Measurements from ENCODE around the gene CRY1.
"Not testable (repeated sequence)": the region's sequence is repeated elsewhere in the genome, so short reads cannot be mapped to it uniquely, and the experiment has no call there.

CRY1 gene

DNA sequence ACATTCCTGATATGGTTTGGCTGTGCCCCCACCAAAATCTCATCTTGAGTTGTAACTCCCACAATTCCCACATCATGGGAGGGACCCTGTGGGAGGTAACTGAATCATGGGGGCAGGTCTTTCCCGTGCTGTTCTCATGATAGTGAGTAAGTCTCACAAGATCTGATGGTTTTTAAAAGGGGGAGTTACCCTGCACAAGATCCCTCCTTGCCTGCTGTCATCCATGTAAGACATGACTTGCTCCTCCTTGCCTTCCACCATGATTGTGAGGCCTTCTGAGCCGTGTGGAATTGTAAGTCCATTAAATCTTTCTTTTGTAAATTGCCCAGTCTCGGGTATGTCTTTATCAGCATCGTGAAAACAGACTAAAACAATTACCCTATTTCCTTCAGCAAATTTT lies 90.7 kb downstream of the CRY1 start:
- not testable (repeated sequence) for DNase-seq (ENCODE audit: low read depth)

DNA sequence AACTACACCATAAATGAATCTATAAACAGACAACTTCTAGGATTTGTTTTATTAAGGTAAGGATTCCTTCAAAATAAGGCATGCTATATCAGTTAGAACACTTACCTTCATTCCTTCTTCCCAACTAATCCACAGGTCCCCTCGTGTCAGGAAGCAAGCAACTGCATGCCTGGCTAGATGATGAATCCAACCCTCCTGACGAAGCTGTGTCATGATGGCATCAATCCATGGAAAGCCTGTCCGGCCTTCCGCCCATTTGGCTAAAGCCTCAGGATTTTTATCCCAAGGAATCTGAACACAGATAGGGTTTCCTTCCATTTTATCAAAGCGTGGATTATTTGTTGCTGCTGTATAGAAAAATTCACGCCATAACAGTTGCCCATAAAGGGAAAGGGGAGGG lies 93.9 kb downstream of the CRY1 start:
- DNase-seq (ENCODE audit: low read depth): no peak

DNA sequence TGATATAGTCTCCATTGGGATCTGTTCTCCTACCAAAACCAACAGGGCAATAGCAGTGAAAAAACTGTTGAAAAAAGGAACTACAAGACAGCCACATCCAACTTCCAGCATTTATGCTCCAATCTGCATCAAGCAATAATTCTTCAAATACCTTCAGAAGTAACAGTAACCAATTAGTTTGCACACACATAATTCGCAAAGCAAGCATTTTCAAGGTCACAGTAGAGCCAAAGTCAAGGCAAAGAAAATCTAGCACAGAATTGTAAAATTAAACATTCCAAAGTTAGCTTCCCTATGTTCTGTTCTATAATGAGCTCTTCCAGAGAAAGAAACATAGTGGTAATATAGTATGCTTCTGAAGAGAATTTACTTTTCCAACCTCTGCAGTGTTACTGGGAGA lies 95.4 kb downstream of the CRY1 start:
- no peak for DNase-seq (ENCODE audit: low read depth)

DNA sequence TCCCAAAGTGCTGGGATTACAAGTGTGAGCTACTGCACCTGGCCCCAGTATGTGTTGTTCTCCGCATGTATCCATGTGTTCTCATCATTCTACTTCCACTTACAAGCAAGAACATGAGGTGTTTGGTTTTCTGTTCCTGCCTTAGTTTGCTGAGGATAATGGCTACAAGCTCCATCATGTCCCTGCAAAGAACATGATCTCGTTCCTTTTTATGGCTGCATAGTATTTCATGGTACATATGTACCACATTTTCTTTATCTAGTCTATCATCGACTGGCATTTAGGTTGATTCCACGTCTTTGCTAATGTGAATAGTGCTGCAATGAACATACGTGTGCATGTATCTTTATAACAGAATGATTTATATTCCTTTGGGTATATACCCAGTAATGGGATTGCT lies 97.2 kb downstream of the CRY1 start:
- DNase-seq (ENCODE audit: low read depth): not testable (repeated sequence)

DNA sequence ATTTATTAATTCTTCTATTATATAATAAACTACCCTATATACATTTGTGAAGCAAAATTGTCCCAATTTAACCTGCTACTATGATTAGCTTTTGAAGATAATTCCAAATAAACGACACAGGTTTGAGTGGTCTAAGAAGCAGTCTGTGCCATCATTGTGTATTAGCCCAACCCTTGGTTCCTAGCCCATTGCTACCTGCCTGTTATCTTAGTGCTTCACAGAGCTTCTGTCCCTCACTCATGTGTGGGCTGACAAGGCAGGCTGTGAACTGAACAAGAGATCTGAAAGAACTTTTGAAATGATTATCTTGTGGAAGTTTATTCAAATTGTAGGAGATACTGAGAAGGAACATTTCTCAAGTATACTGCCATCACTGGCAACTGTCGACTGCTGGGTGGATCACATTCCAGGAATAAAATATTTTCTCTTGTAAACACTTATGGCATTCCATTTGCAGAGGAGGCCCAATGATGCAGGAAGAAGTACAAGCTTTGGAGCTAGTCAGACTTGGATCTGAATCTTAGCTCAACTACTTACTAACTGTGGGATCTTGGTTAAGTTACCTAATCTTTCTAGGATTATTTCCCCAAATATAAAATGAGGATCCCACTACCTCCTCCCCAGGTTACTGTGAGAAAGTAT lies 98.6 kb downstream of the CRY1 start:
- DNase-seq (ENCODE audit: low read depth): no peak

DNA sequence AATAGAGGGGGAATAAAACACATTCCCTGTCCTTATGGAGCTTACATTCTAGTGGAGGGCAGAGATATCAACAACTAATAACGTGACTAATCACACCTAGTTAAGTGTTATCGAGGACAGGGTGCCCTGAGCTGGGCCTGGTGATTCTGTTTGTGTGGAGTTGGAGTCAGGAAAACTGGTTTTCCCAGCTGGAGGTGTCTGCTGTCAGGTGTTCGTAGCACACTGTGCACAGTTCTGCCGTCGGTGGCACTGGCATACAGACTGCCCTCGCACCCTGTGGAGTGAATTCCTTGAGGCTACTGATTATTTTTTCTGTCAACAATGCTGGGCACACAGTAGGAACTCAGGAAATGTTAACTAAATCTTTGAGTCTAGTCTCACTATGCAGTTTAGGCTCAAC lies 105.5 kb downstream of the CRY1 start:
- no peak for DNase-seq (ENCODE audit: low read depth)

DNA sequence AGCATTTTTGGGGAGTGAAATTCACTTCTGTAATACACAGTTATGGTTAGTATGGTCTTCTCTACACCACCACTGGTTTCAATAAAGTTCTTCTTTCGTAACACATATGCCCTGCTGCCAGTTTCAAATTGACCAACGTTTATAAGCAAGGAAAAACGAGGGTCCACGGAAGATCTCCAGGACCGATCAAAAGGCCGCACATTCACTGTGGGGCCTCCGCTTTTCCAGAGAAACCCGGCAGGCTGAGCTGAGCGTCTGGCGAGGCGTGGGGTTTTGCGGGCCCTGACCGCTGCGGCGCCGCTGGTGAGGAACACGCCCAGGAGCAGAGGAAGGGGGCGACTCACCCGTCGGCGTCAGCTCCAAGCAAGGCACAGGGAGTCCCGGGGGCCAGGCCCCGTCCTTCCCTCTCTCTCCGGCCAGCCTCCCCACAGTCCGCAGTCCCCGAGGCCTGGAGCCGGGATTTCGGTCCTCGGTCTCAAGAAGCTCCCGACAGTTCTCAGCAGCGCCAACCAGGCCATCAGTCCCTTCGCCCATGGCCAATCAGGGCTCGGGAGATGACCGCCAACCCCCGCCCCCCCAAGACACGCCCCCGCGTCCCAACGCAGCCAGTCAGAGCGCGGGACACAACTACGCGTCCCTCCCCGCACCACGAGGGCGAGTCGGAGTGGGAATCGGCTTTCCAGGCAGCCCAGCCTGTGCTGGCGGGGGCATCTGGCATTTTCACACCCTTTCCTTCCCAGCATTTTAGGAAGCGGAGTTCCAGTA lies 106.5 kb downstream of the CRY1 start, which contains the start of gene MTERF2:
TSS of gene MTERF2 (minus strand) at position 522 of the 765 bp plus-strand sequence. CDS start 8,432 bp downstream, outside the sequence.
- DNase-seq (ENCODE audit: low read depth): peak; percentile 44

DNA sequence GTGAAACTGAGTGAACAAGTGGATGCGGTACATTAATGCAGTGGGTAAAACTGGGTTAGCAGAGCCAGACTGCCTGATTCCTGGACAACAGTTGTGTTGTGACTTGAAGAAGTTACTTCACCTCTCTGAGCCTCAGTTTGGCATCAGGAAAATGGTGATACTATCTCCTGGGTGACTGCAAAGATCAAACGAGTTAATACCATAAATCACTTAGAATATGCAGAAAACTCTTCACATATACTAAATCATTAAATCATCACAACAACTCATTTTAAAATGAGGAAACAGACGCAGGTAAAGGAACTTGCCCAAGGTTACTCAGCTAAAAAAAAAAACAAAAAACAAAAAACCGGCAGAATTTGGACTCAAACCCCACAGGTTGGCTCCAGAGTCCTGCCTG lies 107.2 kb downstream of the CRY1 start:
- no peak for DNase-seq (ENCODE audit: low read depth)

DNA sequence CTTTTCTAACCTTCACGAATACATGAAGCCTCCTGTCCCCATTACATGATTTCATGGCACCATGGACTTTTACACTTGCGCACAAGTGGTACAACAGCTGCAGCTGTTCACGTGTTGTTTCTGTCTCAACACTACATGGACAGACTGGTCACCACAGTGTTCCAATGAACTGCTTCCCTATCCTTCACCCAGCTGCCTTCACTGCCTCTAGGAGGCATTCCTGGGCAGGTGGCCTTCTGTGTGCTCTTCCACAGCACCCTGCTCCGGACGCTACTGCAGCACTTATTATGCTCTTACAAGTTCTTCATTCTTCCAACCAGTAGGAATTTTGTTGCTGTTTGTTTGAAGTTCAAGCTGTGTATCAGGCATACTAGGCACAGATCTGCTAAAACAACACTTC lies 107.9 kb downstream of the CRY1 start:
- DNase-seq (ENCODE audit: low read depth): no peak

DNA sequence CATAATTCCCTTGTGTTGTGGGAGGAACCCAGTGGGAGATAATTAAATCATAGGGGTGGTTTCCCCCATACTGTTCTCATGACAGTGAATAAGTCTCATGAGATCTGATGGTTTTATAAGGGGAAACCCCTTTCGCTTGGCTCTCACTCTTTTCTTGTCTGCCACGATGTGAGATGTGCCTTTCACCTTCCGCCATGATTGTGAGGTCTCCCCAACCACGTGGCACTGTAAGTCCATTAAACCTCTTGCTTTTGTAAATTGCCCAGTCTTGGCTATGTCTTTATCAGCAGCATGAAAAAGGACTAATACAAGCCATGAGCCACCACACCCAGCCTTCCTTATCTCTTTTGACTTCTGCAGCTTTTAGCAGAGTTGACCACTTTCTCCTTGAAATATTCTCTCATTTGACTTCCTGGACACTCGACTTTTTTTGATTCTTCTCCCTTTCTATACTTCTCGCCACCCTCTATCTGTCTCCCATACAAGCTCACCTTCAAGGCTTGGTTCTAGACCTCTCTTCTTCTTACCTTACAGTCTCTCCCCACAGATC lies 108.7 kb downstream of the CRY1 start:
- no peak for DNase-seq (ENCODE audit: low read depth)

DNA sequence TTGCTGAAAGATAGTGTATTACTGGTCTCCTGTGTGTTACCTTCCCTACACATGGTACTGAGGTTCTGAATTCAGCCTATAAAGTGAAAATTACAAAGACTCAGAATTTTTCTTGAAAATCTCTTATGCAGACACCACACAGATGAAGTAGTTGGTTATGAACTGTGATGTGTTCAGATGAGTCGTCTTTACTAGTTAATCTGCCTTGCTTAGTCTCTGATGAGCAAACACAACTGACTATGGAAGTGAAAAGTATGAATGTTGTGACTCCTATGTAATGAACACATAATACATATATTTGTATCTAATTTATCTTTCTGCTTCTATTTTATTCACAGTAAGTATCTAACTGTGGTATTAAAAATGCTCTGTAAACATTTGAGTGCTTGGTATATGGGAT lies 111.1 kb downstream of the CRY1 start:
- DNase-seq (ENCODE audit: low read depth): no peak

DNA sequence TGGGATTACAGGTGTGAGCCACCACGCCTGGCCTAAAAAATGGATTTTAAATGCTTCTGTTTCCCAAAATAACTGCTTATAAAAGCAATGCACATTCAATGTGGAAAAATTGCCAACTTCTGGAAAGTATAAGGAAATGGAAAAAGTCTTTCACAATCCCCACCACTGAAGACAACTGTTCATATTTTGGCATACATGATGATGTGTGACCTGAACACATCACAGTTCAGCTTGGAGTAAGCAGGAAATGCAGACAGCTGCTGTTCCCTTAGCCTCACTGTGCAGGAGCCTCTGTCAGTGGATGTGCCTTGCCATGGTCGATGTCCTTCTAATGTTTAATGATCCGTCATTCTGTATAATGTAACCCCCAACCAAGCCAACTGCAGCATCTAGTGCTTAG lies 111.6 kb downstream of the CRY1 start:
- DNase-seq (ENCODE audit: low read depth): no peak

DNA sequence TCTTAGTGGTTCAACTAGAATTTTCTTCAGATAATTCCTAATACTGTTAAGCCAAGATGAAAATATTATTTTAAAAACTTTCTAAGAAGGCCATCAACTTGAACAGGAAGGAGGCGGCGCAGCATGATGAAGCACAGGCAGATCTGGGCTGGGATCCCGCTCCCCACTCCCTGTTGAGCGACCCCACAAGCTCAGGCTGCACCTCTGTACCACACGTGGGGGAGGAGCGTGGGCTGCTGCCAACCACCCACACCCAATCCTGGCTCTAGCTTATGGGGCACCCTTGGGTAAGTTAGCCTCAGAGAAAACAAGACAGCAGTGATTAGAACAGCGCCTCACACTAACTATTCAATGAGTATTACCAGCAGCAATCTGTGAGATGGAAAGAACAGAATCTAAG lies 112.4 kb downstream of the CRY1 start:
- DNase-seq (ENCODE audit: low read depth): no peak

DNA sequence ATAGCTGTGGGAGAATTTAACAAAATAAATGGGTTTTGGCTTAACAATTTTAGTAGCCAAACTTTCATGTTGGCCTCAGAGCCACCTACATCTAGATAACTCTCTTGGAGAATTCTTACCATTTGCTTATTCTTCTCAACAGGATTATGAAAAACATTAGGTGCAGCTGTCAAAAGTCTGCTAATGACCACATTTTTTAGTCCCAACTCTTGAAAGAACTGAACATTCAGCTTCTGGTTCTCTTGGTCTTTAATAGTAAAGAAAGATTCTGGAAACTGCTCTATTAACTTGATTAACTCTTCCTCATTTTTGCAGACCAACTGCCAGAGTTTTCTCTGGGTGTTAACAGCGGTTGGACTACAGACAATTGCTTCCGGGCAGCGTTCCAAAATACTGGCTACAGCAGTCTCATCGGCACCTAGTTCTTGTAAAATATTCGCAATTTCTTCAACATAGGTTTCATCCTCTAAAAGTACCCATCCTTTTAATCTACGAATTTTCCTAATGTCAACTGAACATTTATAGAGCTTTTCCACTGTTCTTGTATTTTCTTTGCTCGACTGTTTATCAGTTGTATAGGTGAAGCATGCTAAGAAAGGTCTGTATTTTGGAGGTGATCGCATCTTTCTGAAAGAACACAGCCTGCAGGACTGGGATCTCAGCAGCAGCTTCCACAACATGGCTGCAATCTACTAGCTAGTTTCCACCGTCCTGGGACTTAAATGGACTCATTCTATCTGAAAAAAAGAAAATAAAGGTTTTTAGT lies 115.1 kb downstream of the CRY1 start:
- no peak for DNase-seq (ENCODE audit: low read depth)

DNA sequence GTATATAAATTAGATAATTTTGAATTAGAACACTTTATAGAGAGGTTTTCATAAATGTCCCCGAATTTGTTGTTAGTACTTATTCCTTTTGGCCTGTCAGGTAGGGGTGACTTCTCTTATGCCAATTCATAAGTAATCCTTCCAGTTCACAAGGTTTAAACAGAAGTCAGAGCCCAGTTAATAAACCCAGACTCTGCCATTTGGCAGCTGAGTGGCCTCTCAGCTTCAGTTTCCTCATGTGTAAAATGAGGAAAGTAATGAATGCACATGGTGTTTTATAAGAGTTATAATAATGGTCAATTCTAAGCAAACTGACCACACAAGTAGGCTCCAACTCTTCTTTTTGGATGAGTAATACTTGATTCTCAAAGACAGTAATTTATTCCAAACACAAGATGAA lies 116.7 kb downstream of the CRY1 start:
- no peak for DNase-seq (ENCODE audit: low read depth)

DNA sequence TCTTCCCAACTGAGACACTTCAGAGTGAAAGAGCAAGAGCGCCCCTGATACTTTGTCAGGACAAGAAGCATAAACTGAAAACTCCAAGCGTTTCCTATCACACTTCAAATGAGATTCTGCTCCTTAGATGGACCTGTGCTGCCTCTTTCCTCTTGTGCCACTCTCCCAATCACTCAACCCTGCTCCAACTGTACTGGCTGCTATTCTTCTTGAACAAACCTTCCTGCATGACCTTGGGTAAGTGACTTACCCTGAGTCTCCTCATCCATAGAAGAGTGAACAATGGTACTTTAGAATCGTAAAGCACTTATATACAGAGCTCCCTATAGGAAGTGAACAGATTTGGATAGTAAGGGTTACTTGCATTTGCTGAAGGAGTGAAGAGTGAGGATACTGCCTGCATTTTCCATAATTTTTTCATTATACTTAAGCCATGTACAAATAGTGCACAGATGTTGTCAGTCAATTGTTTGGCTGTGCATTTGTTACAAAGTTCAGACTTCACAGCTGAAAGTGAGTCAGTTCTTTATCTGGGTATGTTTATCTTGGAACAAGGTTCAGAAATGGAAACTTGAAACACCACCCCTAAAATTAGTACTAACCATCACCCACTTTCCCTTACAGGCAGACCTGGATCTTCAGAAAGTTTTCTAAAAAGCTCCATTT lies 117.2 kb downstream of the CRY1 start:
- DNase-seq (ENCODE audit: low read depth): no peak

DNA sequence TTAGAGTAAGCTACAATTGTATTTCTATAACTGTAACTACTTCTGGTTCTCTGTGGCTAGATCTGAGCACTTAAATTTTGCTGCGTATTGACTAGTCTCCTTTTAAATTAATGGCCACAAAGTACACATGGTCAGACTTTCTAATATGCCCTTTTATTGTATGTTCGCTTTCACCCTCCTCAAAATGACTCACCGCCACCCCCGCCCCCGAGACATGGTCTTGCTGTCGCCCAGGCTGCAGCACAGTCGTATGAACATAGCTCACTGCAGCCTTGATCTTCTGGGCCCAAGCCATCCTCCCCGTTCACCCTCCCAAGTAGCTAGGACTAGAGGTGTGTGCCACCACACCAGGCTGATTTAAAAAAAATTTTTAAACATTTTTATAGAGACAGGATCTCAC lies 118.3 kb downstream of the CRY1 start:
- DNase-seq (ENCODE audit: low read depth): no peak

DNA sequence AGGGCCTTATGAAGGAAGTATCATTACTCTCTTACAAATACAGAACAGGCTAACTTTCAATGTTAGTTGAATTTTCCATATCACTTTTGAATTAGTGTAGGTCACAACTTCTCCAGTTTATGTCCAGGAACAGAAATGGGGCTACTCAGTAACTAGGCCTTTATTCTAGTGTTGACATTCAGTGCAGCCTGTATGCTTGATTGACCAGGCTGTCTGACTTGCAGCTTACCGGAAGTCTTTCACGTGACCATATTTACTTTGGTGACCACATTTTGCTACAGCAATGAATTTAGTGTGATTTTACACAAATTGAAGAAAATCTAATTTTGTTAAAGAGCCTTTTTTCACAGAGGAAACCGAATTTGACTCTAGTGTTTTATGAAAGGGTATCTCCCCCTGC lies 118.8 kb downstream of the CRY1 start:
- DNase-seq (ENCODE audit: low read depth): no peak

DNA sequence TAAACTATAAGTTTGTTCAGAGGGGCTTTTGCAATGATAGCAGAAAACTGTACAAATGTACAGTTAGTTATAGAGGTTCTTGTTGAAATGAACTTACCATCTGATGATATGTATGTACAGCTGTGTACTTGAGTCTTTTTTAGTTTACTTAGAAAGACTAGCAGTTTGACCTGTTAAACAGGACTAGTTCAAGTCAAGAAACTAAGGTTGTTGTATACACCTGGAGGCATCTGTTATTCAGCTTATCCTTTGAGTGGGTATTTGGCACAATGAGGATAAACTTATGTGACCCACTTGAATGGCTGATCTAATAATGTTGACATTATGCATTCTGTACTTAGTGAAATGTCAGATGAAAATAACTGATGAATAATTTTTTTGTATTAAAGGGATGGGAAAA lies 119.8 kb downstream of the CRY1 start:
- no peak for DNase-seq (ENCODE audit: low read depth)

DNA sequence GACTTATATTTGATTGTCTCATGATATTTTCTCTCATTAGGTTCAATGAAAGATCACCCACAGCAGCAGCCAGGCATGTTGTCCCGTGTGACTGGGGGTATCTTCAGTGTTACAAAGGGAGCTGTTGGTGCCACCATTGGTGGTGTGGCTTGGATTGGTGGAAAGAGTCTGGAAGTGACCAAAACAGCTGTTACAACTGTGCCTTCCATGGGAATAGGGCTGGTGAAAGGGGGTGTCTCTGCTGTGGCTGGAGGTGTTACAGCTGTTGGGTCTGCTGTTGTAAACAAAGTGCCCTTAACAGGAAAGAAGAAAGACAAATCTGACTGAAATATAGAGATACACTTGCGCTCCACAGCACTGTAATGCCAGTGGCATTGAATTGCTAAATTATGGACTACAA lies 122.3 kb downstream of the CRY1 start:
- DNase-seq (ENCODE audit: low read depth): no peak

DNA sequence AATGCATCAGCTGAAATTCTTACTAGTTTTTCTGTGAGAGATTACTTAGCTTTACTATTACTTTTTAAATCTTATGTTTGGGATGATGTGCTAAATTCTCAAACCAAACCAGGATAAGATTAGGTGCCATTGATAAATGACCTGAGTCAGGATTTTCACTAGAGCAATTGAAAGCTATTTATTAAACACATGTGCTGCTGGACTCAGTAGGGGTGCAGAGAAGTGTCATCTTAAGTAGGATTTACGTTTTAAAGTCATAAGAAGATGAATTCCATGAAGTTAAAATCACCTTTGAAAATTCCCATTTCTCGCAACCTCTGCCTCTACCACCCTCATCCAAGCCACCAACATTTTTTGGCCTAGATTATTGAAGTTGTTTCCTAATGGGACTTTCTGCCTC lies 128.8 kb downstream of the CRY1 start:
- no peak for DNase-seq (ENCODE audit: low read depth)

DNA sequence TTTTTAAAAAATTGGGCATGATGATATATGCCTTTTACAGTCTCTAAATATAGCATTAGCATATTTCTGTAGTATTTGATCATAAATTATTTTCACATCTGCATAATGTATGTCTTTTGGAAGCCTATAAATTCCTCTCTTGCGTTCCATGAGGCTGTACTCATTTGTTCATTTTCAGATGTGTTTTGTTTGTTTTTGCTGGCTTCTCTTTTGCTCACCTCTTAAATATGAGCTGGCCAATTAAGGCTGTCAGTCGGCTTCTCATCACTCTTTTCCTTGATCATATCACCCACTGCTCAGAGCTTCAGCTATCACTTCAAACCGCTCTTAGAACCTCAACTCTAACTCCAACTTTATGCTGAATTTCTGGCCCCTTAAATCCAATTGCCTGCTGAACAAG lies 131.1 kb downstream of the CRY1 start:
- no peak for DNase-seq (ENCODE audit: low read depth)
